ENCODE data around the gene SPON2. TPM values are rescaled to one million over a fixed set of nuclear protein-coding genes. Genes with fewer than 3 reads are reported as not detected.

Gene SPON2
- total RNA-seq, 2 experiments from 2014 or later, result 12.8 to 15.7 TPM

DNA sequence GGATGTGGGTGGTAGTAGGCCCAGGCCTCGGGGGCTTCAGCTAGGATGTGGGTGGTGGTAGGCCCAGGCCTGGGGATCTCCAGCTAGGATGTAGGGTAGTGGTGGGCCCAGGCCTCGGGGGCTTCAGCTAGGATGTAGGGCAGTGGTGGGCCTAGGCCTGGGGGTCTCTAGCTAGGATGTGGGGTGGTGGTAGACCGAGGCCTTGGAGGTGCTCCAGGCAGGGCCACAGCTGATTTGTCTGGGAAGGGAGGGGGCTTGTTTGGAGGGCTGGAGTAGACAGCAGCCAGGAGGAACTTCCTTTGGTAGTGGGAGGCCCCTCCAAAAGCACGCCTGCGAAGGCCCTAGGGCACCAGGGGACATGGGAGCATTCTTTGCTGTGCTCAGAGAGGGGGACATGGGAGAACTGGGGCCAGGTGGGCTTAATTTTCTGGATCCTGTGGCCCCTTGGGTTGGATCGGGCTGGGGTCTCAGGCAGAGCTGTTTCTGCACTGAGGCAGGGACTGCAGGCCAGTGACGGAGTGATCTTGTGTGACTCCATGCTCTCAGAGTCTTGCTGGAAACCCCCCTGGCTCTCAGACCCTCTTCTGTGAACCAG, 3.3 kb upstream of the SPON2 start:
- Histone ChIP-seq H3K9me3 (ENCODE audit: control insufficient read depth in 1 of 2, insufficient read depth in 1 of 2, low read length in 2 of 2) (peaks cover 5 to 16% of the 10 kb centered on the region in 2 experiments), H3K4me3 (ENCODE audit: low read length) (no peak overlapping the region), H3K27ac (ENCODE audit: low read depth in 1 of 2, low read length in 2 of 2) (no peak overlapping the region), H3K27me3 (ENCODE audit: control insufficient read depth in 1 of 2, insufficient read depth in 2 of 2, low read length in 2 of 2) (peaks cover 23 to 26% of the 10 kb centered on the region in 2 experiments), H3K36me3 (ENCODE audit: insufficient read depth, low read length) (no peaks in the 10 kb centered on the region), H3K4me1 (ENCODE audit: insufficient read depth, low read length) (peaks cover 39% of the 10 kb centered on the region)
- CTCF ChIA-PET, result no interaction called here
- DNase-seq (peak in 1 of 14 experiments; percentile 8), ATAC-seq (ENCODE audit: poor library complexity) (no peak)
- TF ChIP-seq, protein P1, sequence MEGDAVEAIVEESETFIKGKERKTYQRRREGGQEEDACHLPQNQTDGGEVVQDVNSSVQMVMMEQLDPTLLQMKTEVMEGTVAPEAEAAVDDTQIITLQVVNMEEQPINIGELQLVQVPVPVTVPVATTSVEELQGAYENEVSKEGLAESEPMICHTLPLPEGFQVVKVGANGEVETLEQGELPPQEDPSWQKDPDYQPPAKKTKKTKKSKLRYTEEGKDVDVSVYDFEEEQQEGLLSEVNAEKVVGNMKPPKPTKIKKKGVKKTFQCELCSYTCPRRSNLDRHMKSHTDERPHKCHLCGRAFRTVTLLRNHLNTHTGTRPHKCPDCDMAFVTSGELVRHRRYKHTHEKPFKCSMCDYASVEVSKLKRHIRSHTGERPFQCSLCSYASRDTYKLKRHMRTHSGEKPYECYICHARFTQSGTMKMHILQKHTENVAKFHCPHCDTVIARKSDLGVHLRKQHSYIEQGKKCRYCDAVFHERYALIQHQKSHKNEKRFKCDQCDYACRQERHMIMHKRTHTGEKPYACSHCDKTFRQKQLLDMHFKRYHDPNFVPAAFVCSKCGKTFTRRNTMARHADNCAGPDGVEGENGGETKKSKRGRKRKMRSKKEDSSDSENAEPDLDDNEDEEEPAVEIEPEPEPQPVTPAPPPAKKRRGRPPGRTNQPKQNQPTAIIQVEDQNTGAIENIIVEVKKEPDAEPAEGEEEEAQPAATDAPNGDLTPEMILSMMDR (IDR thresholded peaks at IDR 0.05), result no peak
- POLR2A ChIA-PET, result no interaction called here
- H3K27me3 Mint-ChIP-seq, result peaks cover 21% of the 10 kb centered on the region
- H3K36me3 Mint-ChIP-seq (ENCODE audit: low read depth), result peaks cover 1% of the 10 kb centered on the region
- peaks cover 3% of the 10 kb centered on the region for H3K9me3 Mint-ChIP-seq
- H3K4me3 Mint-ChIP-seq, result no peak overlapping the region
- intact Hi-C loops (cut with DNase I, micrococcal nuclease), result no loop called here
- no peak overlapping the region for H3K27ac Mint-ChIP-seq
- H3K4me1 Mint-ChIP-seq (ENCODE audit: low read depth), result peaks cover 17% of the 10 kb centered on the region

DNA sequence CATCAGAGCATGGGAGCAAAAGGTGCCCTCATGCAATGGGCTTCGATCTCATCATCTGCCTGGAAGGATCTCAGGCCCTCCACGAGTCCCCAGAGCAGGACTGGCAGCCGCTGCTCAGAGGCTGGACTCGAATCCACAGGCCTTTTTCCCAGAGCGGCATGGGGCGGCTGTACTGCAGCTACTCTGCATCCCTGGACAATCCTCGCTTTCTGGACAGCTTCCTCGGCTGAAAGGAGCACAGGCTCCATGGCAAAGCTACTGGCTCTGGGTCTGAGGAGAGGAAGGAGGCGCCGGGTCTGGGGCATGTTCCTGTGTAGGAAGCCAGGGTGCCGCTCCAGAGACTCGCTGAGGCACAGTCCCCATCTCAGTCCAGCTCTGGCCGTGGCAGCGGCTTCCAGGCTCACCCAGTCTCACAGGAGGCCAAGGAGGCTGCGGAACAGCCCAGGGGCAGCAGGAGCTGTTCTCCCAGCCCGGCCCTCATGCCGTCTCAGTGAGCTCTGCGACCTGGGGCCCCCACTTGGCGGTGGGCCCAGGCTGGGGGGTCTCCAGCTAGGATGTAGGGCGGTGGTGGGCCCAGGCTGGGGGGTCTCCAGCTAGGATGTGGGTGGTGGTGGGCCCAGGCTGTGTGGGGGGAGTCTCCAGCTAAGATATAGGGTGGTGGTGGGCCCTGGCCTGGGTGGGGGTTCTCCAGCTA, 2.7 kb upstream of the SPON2 start:
- intact Hi-C loops (cut with DNase I, micrococcal nuclease), result no loop called here
- Mint-ChIP-seq H3K4me3 (no peak overlapping the region), H3K9me3 (no peaks in the 10 kb centered on the region), H3K4me1 (ENCODE audit: low read depth) (peaks cover 20% of the 10 kb centered on the region), H3K27me3 (peaks cover 24% of the 10 kb centered on the region), H3K36me3 (ENCODE audit: low read depth) (no peaks in the 10 kb centered on the region), H3K27ac (no peak overlapping the region)
- Histone ChIP-seq H3K4me3 (ENCODE audit: low read length) (no peak overlapping the region), H3K36me3 (ENCODE audit: insufficient read depth, low read length) (no peaks in the 10 kb centered on the region), H3K27ac (ENCODE audit: low read depth in 1 of 2, low read length in 2 of 2) (no peak overlapping the region), H3K4me1 (ENCODE audit: insufficient read depth, low read length) (peaks cover 44% of the 10 kb centered on the region), H3K27me3 (ENCODE audit: control insufficient read depth in 1 of 2, insufficient read depth in 2 of 2, low read length in 2 of 2) (peaks cover 28 to 31% of the 10 kb centered on the region in 2 experiments), H3K9me3 (ENCODE audit: control insufficient read depth in 1 of 2, insufficient read depth in 1 of 2, low read length in 2 of 2) (peaks cover 4 to 19% of the 10 kb centered on the region in 2 experiments)
- POLR2A ChIA-PET, result no interaction called here
- no peak for ATAC-seq (ENCODE audit: poor library complexity)
- CTCF ChIA-PET, result no interaction called here
- TF ChIP-seq, protein P1 (IDR thresholded peaks at IDR 0.05), result no peak
- DNase-seq, result peak in 1 of 14 experiments; percentile 10

DNA sequence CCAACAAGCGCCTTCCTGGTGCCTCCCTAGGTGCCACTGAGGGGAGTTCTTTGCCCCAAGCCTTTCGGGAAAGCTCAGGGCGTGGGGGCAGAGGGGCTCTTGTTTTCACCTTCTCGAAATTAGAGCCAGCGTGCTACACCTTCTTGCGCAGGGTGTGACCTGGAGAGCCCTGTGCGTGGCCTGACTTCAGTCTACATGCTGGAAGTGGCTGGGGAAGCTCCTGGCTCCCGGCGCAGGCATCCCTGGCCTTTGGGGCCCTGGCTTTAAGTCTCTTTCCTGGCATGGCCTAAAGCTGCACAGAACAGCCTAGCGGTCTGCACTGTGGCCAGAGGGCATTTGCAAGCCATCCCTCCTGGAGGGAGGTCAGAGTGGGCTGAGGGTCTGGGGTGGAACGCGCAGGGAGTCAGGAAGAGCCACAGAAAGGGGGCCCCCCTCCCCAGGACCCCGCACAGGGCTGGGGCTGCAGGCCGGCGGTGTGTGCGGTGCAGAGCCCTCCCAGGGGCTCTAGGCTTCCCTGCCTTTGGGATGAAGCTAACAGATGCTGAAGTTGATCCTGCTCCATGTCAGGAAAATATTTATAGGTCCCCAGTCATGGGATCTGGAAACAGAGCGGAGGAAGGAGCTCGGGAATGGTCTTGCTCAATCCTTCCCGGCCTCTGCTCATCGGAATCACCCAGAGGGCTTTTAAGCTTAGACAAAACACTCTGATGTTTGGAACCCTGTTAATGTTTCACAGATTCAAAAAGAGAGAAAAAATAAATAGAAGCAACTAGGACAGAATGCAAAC, 781 bp upstream of the SPON2 start:
- ChIA-PET POLR2A (interaction anchor here (1.1 to 2.9 kb wide), 4 partner anchors 11 to 75 kb away, joined by 3 to 10 read pairs (median 6); partner anchors contain the start of gene CTBP1), CTCF (no interaction called here)
- no peaks in the 10 kb centered on the region for H3K36me3 ChIP-seq (ENCODE audit: insufficient read depth, low read length)
- Mint-ChIP-seq H3K27ac (no peak overlapping the region), H3K9me3 (no peaks in the 10 kb centered on the region), H3K4me1 (ENCODE audit: low read depth) (peaks cover 21% of the 10 kb centered on the region), H3K4me3 (peak overlapping the region; percentile 54), H3K36me3 (ENCODE audit: low read depth) (no peaks in the 10 kb centered on the region), H3K27me3 (peaks cover 26% of the 10 kb centered on the region)
- DNase-seq (peak in 1 of 14 experiments; percentile 14), ATAC-seq (ENCODE audit: poor library complexity) (no peak)
- TF ChIP-seq, protein P1 (IDR thresholded peaks at IDR 0.05), result no peak
- intact Hi-C loops (cut with DNase I, micrococcal nuclease), result no loop called here
- peaks cover 0 to 25% of the 10 kb centered on the region in 2 experiments for H3K9me3 ChIP-seq (ENCODE audit: control insufficient read depth in 1 of 2, insufficient read depth in 1 of 2, low read length in 2 of 2)
- peaks cover 41% of the 10 kb centered on the region for H3K4me1 ChIP-seq (ENCODE audit: insufficient read depth, low read length)
- no peak overlapping the region for H3K4me3 ChIP-seq (ENCODE audit: low read length)
- H3K27me3 ChIP-seq (ENCODE audit: control insufficient read depth in 1 of 2, insufficient read depth in 2 of 2, low read length in 2 of 2), result peaks cover 31% of the 10 kb centered on the region in 2 experiments
- H3K27ac ChIP-seq (ENCODE audit: low read depth in 1 of 2, low read length in 2 of 2), result no peak overlapping the region

Data from CD4-positive, alpha-beta T cell (primary cell).